Progenitor cell of endocrine pancreas (in vitro differentiated cells): ENCODE data around the gene UTP25. TPM values are rescaled to one million over a fixed set of nuclear protein-coding genes. Genes with fewer than 3 reads are reported as not detected.

Experiments used
- DNase-seq: peaks from one replicate; pipeline ENCODE4 v3.0.0; 2021; ENCODE audit warnings: low spot score; ENCODE audit not compliant: unreplicated experiment
- H3K27ac Mint-ChIP-seq: 2 replicates; pipeline ENCODE4 v1.8.0; 2021; ENCODE audit warnings: mild to moderate bottlenecking, moderate library complexity, mixed read lengths
- H3K27me3 Mint-ChIP-seq: 2 replicates; pipeline ENCODE4 v1.8.0; 2021; ENCODE audit warnings: mixed read lengths
- H3K36me3 Mint-ChIP-seq: 2 replicates; pipeline ENCODE4 v1.8.0; 2022; ENCODE audit warnings: mixed read lengths; ENCODE audit not compliant: insufficient read depth
- H3K4me1 Mint-ChIP-seq: 2 replicates; pipeline ENCODE4 v1.8.0; 2021; ENCODE audit warnings: low read depth, mixed read lengths
- H3K4me3 Mint-ChIP-seq: 2 replicates; pipeline ENCODE4 v1.8.0; 2021; ENCODE audit warnings: low read depth, mild to moderate bottlenecking, moderate library complexity, mixed read lengths
- H3K9me3 Mint-ChIP-seq: 2 replicates; pipeline ENCODE4 v1.8.0; 2021; ENCODE audit warnings: low read depth, mixed read lengths
- CTCF ChIP-seq: fragments of 200-600 bp; sonication (generic); IDR thresholded peaks from one replicate; pipeline ENCODE4 v1.5.0; 2021; ENCODE audit warnings: antibody characterized with exemption, mild to moderate bottlenecking; ENCODE audit not compliant: unreplicated experiment
- total RNA-seq: library from RNA; stranded (reverse); gene quantifications from 2 replicates; pipeline ENCODE4 v1.2.1, GENCODE V29; 2021

The UTP25 gene
- total RNA-seq, 1 donor from 2014 or later: 7.8 TPM

DNA sequence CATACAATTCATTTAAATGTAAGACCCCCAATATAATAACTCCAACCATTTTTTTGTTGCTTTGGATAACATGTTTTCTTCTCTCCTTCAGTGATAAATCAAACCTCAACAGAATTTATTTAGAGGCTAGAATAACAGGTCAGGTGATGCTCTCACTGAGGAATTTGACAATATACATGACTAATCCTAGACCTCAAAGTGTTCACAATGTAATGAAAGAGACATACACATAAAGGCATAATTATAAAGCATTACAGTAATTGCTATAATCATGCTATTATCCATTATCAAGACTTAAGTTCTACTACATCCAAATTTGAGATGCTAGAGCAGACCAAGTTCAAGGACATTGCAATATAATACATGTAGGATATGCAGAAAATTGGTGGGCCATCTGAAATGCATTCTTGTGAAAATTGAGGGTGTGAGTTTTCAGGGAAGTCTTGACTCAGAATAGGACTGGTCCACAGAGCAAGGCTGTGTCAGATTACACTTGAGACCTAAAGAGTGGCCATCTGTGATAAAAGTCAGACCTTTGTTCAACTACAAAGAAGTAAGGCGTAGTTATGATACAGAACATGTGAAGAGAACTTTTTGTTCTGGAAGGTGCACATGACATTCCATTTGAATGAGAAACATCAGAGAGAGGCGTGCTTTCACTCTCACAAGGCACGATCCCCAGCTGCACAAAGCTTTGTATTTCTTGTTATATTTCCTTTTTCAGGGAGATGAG lies 45.5 kb downstream of the UTP25 start:
- H3K4me1 Mint-ChIP-seq: peaks cover 3% of the 10 kb centered on the region
- peaks cover 3% of the 10 kb centered on the region for H3K9me3 Mint-ChIP-seq
- DNase-seq: no peak
- TF ChIP-seq CTCF: no peak
- no peaks in the 10 kb centered on the region for H3K27me3 Mint-ChIP-seq
- H3K4me3 Mint-ChIP-seq: no peak overlapping the region
- no peak overlapping the region for H3K27ac Mint-ChIP-seq
- no peaks in the 10 kb centered on the region for H3K36me3 Mint-ChIP-seq

- H3K27me3 Mint-ChIP-seq: peaks cover 3% of the 10 kb centered on the region
- H3K4me3 Mint-ChIP-seq: no peak overlapping the region
- H3K36me3 Mint-ChIP-seq: no peaks in the 10 kb centered on the region
- TF ChIP-seq CTCF: peak; percentile 40
- H3K27ac Mint-ChIP-seq: no peak overlapping the region
- DNase-seq: no peak
- no peaks in the 10 kb centered on the region for H3K9me3 Mint-ChIP-seq
- H3K4me1 Mint-ChIP-seq: peaks cover 1% of the 10 kb centered on the region
Observed at GRCh38 chr1:209875515-209875914, 47.7 kb downstream of the UTP25 start.

- peaks cover 1% of the 10 kb centered on the region for H3K4me1 Mint-ChIP-seq
- no peak for DNase-seq
- H3K9me3 Mint-ChIP-seq: no peaks in the 10 kb centered on the region
- H3K27me3 Mint-ChIP-seq: peaks cover 7% of the 10 kb centered on the region
- TF ChIP-seq CTCF: no peak
- H3K4me3 Mint-ChIP-seq: no peak overlapping the region
- H3K36me3 Mint-ChIP-seq: no peaks in the 10 kb centered on the region
- H3K27ac Mint-ChIP-seq: no peak overlapping the region
Observed at GRCh38 chr1:209876078-209876800, 48.5 kb downstream of the UTP25 start.

DNA sequence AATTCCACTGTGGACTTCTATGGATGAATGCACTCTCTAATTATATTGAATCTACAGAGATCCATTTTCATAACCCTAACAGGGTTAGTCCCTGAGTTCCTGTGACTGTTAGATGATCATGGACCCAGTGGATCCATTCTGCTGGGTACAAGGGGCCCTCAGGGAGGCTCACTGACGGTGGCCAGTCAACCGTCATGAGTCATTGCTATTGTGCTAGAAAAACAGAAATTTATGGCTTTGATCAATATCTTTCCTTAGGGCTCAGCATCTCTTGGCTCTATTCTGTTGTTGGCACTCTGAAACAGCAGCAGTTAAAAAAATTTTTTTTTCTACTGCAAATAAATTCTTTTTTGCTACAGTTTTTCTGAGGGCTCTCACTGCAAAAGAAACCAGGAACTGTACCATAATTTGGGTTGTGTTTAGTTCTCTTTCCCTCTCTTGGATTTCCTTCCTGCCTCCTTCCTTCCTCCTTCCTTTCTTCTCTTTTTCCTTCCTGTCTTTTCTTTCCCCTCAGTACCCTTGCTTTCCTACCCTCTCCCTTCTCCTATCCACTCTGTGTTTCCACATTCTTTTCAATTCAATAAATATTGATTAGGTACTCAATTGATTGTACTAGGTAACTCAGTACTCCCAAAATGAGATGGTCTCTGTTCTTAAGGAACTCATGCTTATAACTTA lies 49.5 kb downstream of the UTP25 start:
- no peak overlapping the region for H3K27ac Mint-ChIP-seq
- no peaks in the 10 kb centered on the region for H3K36me3 Mint-ChIP-seq
- no peak for DNase-seq
- TF ChIP-seq CTCF: no peak
- H3K4me1 Mint-ChIP-seq: peaks cover 3% of the 10 kb centered on the region
- no peak overlapping the region for H3K4me3 Mint-ChIP-seq
- H3K27me3 Mint-ChIP-seq: peaks cover 13% of the 10 kb centered on the region
- H3K9me3 Mint-ChIP-seq: no peaks in the 10 kb centered on the region

- peaks cover 3% of the 10 kb centered on the region for H3K4me1 Mint-ChIP-seq
- H3K4me3 Mint-ChIP-seq: no peak overlapping the region
- H3K27ac Mint-ChIP-seq: no peak overlapping the region
- no peaks in the 10 kb centered on the region for H3K9me3 Mint-ChIP-seq
- no peak for DNase-seq
- no peak for TF ChIP-seq CTCF
- H3K27me3 Mint-ChIP-seq: peaks cover 13% of the 10 kb centered on the region
- H3K36me3 Mint-ChIP-seq: no peaks in the 10 kb centered on the region
Observed at GRCh38 chr1:209878964-209879363, 51.2 kb downstream of the UTP25 start.
